ENCODE data around the gene CLDN10.

DNA sequence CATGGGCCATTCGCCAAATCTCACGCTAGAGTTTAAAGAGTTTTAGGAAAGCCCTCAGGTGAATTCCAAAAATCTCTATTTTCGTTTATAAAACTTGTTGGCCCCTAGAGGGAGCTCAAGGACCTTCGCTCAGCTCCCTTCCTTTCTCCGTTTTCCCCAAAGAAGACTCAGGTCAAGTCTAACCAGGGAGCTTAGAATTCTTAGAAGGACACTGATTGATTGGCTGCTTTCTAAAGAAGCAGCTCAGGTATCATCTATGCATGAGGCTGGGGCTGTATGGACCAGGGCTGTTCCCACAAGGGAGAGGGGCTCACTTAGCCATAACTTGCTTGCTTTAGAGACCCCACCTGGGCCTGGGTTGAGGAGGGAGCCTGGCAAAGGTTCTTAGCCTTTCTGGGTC lies 71.5 kb downstream of the CLDN10 start:
- TF ChIP-seq, protein P1, sequence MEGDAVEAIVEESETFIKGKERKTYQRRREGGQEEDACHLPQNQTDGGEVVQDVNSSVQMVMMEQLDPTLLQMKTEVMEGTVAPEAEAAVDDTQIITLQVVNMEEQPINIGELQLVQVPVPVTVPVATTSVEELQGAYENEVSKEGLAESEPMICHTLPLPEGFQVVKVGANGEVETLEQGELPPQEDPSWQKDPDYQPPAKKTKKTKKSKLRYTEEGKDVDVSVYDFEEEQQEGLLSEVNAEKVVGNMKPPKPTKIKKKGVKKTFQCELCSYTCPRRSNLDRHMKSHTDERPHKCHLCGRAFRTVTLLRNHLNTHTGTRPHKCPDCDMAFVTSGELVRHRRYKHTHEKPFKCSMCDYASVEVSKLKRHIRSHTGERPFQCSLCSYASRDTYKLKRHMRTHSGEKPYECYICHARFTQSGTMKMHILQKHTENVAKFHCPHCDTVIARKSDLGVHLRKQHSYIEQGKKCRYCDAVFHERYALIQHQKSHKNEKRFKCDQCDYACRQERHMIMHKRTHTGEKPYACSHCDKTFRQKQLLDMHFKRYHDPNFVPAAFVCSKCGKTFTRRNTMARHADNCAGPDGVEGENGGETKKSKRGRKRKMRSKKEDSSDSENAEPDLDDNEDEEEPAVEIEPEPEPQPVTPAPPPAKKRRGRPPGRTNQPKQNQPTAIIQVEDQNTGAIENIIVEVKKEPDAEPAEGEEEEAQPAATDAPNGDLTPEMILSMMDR (IDR thresholded peaks at IDR 0.05; ENCODE audit: poor library complexity), result peak; percentile 73
- TF ChIP-seq EZH2 (IDR thresholded peaks at IDR 0.05; ENCODE audit: borderline replicate concordance) (no peak), EZH2phosphoT487 (IDR thresholded peaks at IDR 0.05; ENCODE audit: low read depth, severe bottlenecking, unreplicated experiment) (no peak)
